HG02943 (cell line): Measurements from ENCODE around the gene GTSF1L.

ENCODE experiments used
- ATAC-seq: cut with Tn5 transposase; IDR thresholded peaks from one replicate; pipeline ENCODE4 v1.9.1; 2021; ENCODE audit warnings: mild to moderate bottlenecking, low read depth, moderate library complexity; ENCODE audit not compliant: unreplicated experiment

The GTSF1L gene

GRCh38 chr20:43717616-43717995 lies 9.2 kb downstream of the GTSF1L start:
- ATAC-seq, result no peak

GRCh38 chr20:43716757-43717615 lies 9.8 kb downstream of the GTSF1L start:
- ATAC-seq, result no peak

GRCh38 chr20:43716123-43716522 lies 10.7 kb downstream of the GTSF1L start:
- no peak for ATAC-seq

- no peak for ATAC-seq
Observed at GRCh38 chr20:43715511-43715910, 11.3 kb downstream of the GTSF1L start.

- ATAC-seq, result no peak
Observed at GRCh38 chr20:43715044-43715443, 11.8 kb downstream of the GTSF1L start.

- ATAC-seq, result no peak
Observed at GRCh38 chr20:43711098-43711654, 15.6 kb downstream of the GTSF1L start.

GRCh38 chr20:43710370-43711044 lies 16.3 kb downstream of the GTSF1L start:
- ATAC-seq, result peak; percentile 59

- no peak for ATAC-seq
Observed at GRCh38 chr20:43702502-43702901, 24.3 kb downstream of the GTSF1L start.

- no peak for ATAC-seq
Observed at GRCh38 chr20:43700627-43701026, 26.2 kb downstream of the GTSF1L start.

GRCh38 chr20:43699941-43700565 lies 26.7 kb downstream of the GTSF1L start:
- no peak for ATAC-seq

GRCh38 chr20:43695571-43695970 lies 31.2 kb downstream of the GTSF1L start:
- ATAC-seq, result no peak

- no peak for ATAC-seq
Observed at GRCh38 chr20:43694763-43695162, 32.0 kb downstream of the GTSF1L start.

GRCh38 chr20:43691928-43692524 lies 34.8 kb downstream of the GTSF1L start:
- no peak for ATAC-seq

- ATAC-seq, result no peak
Observed at GRCh38 chr20:43690943-43691598, 35.7 kb downstream of the GTSF1L start.

GRCh38 chr20:43689165-43689564 lies 37.6 kb downstream of the GTSF1L start:
- no peak for ATAC-seq

- no peak for ATAC-seq
Observed at GRCh38 chr20:43686820-43687219, 40.0 kb downstream of the GTSF1L start.

GRCh38 chr20:43682446-43682845 lies 44.4 kb downstream of the GTSF1L start:
- peak; percentile 45 for ATAC-seq

- ATAC-seq, result peak; percentile 88
Observed at GRCh38 chr20:43681991-43682410, 44.8 kb downstream of the GTSF1L start.

- ATAC-seq, result peak; percentile 18
Observed at GRCh38 chr20:43681468-43681942, 45.3 kb downstream of the GTSF1L start.

GRCh38 chr20:43680981-43681380 lies 45.8 kb downstream of the GTSF1L start:
- ATAC-seq, result no peak
